Measurements from ENCODE around the gene RCBTB1.

Gene RCBTB1

DNA sequence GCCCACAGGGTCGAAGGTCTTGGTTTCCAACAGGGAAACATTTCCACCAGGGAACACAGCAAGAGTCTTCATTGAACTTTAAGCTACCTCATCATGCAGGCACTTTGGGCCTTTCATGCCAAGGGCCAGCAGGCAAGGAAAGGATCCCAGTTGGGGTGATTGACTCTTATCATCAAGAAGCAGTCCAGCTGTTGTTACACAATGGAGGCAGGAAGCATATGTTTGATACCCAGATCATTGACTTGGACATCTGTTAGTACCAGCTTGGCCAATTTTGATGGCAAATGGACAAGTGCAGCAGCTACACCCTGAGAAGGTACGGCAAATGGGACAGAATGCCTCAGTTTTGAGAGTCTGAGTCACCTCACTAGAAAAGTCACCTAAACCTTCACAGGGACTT is 10.9 kb upstream of the RCBTB1 start:
- no peaks in the 10 kb centered on the region for H3K9me3 ChIP-seq (ENCODE audit: control insufficient read depth, insufficient read depth, low read depth, low read length)
- H3K27ac ChIP-seq (ENCODE audit: extremely low read depth, low read depth, low read length) = no peak overlapping the region
- POLR2A ChIA-PET = no interaction called here
- H3K4me3 ChIP-seq (ENCODE audit: low read depth, low read length) = no peak overlapping the region
- H3K36me3 ChIP-seq (ENCODE audit: control insufficient read depth in 2 of 2, insufficient read depth in 1 of 2, low read length in 2 of 2) = no peaks in the 10 kb centered on the region
- CTCF ChIA-PET = no interaction called here
- TF ChIP-seq ZNF514 (tag by site-specific recombination; IDR thresholded peaks at IDR 0.05) = no peak
- TF ChIP-seq, protein P1, sequence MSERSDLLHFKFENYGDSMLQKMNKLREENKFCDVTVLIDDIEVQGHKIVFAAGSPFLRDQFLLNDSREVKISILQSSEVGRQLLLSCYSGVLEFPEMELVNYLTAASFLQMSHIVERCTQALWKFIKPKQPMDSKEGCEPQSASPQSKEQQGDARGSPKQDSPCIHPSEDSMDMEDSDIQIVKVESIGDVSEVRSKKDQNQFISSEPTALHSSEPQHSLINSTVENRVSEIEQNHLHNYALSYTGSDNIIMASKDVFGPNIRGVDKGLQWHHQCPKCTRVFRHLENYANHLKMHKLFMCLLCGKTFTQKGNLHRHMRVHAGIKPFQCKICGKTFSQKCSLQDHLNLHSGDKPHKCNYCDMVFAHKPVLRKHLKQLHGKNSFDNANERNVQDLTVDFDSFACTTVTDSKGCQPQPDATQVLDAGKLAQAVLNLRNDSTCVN (tag by site-specific recombination; optimal IDR thresholded peaks at IDR 0.05) = no peak
- no peak for TF ChIP-seq ZNF600 (tag by site-specific recombination; IDR thresholded peaks at IDR 0.05)
- no peak for TF ChIP-seq KLF8 (tag by site-specific recombination; IDR thresholded peaks at IDR 0.05)
- no peak for TF ChIP-seq ZNF654 (tag by site-specific recombination; IDR thresholded peaks at IDR 0.05; ENCODE audit: low read depth)
- TF ChIP-seq ZNF558 (tag by site-specific recombination; IDR thresholded peaks at IDR 0.05) = no peak
- no peak for TF ChIP-seq ZNF791 (tag by site-specific recombination; IDR thresholded peaks at IDR 0.05)
- TF ChIP-seq ZNF23 (tag by site-specific recombination; IDR thresholded peaks at IDR 0.05; ENCODE audit: borderline replicate concordance) = no peak
- no peak for TF ChIP-seq FEZF1 (tag by site-specific recombination; IDR thresholded peaks at IDR 0.05)
- TF ChIP-seq, protein P2, sequence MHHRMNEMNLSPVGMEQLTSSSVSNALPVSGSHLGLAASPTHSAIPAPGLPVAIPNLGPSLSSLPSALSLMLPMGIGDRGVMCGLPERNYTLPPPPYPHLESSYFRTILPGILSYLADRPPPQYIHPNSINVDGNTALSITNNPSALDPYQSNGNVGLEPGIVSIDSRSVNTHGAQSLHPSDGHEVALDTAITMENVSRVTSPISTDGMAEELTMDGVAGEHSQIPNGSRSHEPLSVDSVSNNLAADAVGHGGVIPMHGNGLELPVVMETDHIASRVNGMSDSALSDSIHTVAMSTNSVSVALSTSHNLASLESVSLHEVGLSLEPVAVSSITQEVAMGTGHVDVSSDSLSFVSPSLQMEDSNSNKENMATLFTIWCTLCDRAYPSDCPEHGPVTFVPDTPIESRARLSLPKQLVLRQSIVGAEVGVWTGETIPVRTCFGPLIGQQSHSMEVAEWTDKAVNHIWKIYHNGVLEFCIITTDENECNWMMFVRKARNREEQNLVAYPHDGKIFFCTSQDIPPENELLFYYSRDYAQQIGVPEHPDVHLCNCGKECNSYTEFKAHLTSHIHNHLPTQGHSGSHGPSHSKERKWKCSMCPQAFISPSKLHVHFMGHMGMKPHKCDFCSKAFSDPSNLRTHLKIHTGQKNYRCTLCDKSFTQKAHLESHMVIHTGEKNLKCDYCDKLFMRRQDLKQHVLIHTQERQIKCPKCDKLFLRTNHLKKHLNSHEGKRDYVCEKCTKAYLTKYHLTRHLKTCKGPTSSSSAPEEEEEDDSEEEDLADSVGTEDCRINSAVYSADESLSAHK (tag by site-specific recombination; IDR thresholded peaks at IDR 0.05) = no peak
- no peak for TF ChIP-seq ZFP37 (tag by site-specific recombination; IDR thresholded peaks at IDR 0.05)
- TF ChIP-seq ZNF121 (tag by site-specific recombination; IDR thresholded peaks at IDR 0.05) = no peak
- TF ChIP-seq ZNF48 (tag by site-specific recombination; IDR thresholded peaks at IDR 0.05) = no peak
- TF ChIP-seq MYNN (tag by site-specific recombination; IDR thresholded peaks at IDR 0.05; ENCODE audit: borderline replicate concordance) = no peak
- TF ChIP-seq ZNF2 (tag by site-specific recombination; IDR thresholded peaks at IDR 0.05) = no peak
- no peaks in the 10 kb centered on the region for H3K4me1 ChIP-seq (ENCODE audit: control insufficient read depth, insufficient read depth, low read length)

DNA sequence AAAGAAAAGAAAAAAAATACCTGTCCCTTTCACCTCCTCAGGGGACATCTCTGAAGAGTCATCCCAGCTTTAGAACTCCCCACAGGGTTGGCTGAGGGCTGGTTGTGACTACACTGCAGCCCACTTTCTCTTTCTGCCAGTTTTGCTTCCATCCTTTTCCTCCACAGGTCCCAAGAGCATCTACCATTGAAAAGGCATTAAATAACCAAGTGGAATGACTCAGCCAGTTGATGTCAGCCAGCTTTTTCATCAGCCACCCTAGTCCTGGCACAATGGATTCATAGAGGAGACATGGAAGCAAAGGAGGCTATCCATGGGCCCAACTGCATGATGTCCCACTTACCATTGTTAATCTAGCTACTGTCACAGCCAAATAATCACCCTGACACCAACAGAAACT is 9.2 kb upstream of the RCBTB1 start:
- Histone ChIP-seq H3K27ac (ENCODE audit: extremely low read depth, low read depth, low read length) (no peak overlapping the region), H3K4me3 (ENCODE audit: low read depth, low read length) (no peak overlapping the region), H3K9me3 (ENCODE audit: control insufficient read depth, insufficient read depth, low read depth, low read length) (no peaks in the 10 kb centered on the region), H3K4me1 (ENCODE audit: control insufficient read depth, insufficient read depth, low read length) (no peaks in the 10 kb centered on the region), H3K36me3 (ENCODE audit: control insufficient read depth in 2 of 2, insufficient read depth in 1 of 2, low read length in 2 of 2) (no peaks in the 10 kb centered on the region)
- POLR2A ChIA-PET = no interaction called here
- CTCF ChIA-PET = interaction anchor here (0.6 kb wide), 1 partner anchor 1319 kb away, joined by 6 read pairs; no protein-coding TSS in a partner anchor
- TF ChIP-seq, protein P3, sequence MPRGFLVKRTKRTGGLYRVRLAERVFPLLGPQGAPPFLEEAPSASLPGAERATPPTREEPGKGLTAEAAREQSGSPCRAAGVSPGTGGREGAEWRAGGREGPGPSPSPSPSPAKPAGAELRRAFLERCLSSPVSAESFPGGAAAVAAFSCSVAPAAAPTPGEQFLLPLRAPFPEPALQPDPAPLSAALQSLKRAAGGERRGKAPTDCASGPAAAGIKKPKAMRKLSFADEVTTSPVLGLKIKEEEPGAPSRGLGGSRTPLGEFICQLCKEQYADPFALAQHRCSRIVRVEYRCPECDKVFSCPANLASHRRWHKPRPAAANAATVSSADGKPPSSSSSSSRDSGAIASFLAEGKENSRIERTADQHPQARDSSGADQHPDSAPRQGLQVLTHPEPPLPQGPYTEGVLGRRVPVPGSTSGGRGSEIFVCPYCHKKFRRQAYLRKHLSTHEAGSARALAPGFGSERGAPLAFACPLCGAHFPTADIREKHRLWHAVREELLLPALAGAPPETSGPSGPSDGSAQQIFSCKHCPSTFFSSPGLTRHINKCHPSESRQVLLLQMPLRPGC (tag by site-specific recombination; IDR thresholded peaks at IDR 0.05) = no peak
- TF ChIP-seq, protein P4, sequence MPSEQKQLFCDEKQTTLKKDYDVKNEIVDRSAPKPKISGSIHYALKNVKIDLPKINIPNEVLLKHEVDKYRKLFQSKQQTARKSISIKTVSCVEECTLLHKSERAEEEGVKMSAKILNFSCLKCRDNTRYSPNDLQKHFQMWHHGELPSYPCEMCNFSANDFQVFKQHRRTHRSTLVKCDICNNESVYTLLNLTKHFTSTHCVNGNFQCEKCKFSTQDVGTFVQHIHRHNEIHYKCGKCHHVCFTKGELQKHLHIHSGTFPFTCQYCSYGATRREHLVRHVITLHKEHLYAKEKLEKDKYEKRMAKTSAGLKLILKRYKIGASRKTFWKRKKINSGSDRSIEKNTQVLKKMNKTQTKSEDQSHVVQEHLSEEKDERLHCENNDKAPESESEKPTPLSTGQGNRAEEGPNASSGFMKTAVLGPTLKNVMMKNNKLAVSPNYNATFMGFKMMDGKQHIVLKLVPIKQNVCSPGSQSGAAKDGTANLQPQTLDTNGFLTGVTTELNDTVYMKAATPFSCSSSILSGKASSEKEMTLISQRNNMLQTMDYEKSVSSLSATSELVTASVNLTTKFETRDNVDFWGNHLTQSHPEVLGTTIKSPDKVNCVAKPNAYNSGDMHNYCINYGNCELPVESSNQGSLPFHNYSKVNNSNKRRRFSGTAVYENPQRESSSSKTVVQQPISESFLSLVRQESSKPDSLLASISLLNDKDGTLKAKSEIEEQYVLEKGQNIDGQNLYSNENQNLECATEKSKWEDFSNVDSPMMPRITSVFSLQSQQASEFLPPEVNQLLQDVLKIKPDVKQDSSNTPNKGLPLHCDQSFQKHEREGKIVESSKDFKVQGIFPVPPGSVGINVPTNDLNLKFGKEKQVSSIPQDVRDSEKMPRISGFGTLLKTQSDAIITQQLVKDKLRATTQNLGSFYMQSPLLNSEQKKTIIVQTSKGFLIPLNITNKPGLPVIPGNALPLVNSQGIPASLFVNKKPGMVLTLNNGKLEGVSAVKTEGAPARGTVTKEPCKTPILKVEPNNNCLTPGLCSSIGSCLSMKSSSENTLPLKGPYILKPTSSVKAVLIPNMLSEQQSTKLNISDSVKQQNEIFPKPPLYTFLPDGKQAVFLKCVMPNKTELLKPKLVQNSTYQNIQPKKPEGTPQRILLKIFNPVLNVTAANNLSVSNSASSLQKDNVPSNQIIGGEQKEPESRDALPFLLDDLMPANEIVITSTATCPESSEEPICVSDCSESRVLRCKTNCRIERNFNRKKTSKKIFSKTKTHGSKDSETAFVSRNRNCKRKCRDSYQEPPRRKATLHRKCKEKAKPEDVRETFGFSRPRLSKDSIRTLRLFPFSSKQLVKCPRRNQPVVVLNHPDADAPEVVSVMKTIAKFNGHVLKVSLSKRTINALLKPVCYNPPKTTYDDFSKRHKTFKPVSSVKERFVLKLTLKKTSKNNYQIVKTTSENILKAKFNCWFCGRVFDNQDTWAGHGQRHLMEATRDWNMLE (tag by site-specific recombination; conservative IDR thresholded peaks at IDR 0.05; ENCODE audit: low read depth) = no peak
- TF ChIP-seq ZNF501 (tag by site-specific recombination; IDR thresholded peaks at IDR 0.05) (no peak), HOXC10 (CRISPR knock-in tag; IDR thresholded peaks at IDR 0.05) (no peak), ZBTB48 (tag by site-specific recombination; IDR thresholded peaks at IDR 0.05) (no peak)
- TF ChIP-seq, protein P5, sequence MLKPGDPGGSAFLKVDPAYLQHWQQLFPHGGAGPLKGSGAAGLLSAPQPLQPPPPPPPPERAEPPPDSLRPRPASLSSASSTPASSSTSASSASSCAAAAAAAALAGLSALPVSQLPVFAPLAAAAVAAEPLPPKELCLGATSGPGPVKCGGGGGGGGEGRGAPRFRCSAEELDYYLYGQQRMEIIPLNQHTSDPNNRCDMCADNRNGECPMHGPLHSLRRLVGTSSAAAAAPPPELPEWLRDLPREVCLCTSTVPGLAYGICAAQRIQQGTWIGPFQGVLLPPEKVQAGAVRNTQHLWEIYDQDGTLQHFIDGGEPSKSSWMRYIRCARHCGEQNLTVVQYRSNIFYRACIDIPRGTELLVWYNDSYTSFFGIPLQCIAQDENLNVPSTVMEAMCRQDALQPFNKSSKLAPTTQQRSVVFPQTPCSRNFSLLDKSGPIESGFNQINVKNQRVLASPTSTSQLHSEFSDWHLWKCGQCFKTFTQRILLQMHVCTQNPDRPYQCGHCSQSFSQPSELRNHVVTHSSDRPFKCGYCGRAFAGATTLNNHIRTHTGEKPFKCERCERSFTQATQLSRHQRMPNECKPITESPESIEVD (tag by site-specific recombination; IDR thresholded peaks at IDR 0.05) = no peak

Data from HEK293 (cell line).